Measurements from ENCODE around the gene P2RY14.

Gene P2RY14

GRCh38 chr3:151218136-151218535 lies 60.2 kb downstream of the P2RY14 start:
- Histone ChIP-seq H3K4me3 (ENCODE audit: low read depth, low read length) (no peak overlapping the region), H3K36me3 (ENCODE audit: control insufficient read depth in 2 of 2, insufficient read depth in 1 of 2, low read length in 2 of 2) (no peaks in the 10 kb centered on the region), H3K27ac (ENCODE audit: extremely low read depth, low read depth, low read length) (no peak overlapping the region), H3K9me3 (ENCODE audit: control insufficient read depth, insufficient read depth, low read depth, low read length) (no peaks in the 10 kb centered on the region), H3K4me1 (ENCODE audit: control insufficient read depth, insufficient read depth, low read length) (no peaks in the 10 kb centered on the region)
- POLR2A ChIA-PET, result no interaction called here
- TF ChIP-seq ZNF114 (tag by site-specific recombination; IDR thresholded peaks at IDR 0.05) (no peak), INSM2 (tag by site-specific recombination; IDR thresholded peaks at IDR 0.05) (no peak)
- TF ChIP-seq, protein P1, sequence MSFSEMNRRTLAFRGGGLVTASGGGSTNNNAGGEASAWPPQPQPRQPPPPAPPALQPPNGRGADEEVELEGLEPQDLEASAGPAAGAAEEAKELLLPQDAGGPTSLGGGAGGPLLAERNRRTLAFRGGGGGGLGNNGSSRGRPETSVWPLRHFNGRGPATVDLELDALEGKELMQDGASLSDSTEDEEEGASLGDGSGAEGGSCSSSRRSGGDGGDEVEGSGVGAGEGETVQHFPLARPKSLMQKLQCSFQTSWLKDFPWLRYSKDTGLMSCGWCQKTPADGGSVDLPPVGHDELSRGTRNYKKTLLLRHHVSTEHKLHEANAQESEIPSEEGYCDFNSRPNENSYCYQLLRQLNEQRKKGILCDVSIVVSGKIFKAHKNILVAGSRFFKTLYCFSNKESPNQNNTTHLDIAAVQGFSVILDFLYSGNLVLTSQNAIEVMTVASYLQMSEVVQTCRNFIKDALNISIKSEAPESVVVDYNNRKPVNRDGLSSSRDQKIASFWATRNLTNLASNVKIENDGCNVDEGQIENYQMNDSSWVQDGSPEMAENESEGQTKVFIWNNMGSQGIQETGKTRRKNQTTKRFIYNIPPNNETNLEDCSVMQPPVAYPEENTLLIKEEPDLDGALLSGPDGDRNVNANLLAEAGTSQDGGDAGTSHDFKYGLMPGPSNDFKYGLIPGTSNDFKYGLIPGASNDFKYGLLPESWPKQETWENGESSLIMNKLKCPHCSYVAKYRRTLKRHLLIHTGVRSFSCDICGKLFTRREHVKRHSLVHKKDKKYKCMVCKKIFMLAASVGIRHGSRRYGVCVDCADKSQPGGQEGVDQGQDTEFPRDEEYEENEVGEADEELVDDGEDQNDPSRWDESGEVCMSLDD (tag by site-specific recombination; IDR thresholded peaks at IDR 0.05), result no peak
- CTCF ChIA-PET, result interaction anchor here (1.4 to 1.8 kb wide), 2 partner anchors 10 to 50 kb away, joined by 5 to 8 read pairs; no protein-coding TSS in a partner anchor

- ChIA-PET POLR2A (no interaction called here), CTCF (interaction anchor here (1.4 to 1.8 kb wide), 2 partner anchors 11 to 49 kb away, joined by 5 to 8 read pairs; no protein-coding TSS in a partner anchor)
- H3K27ac ChIP-seq (ENCODE audit: extremely low read depth, low read depth, low read length), result no peak overlapping the region
- H3K9me3 ChIP-seq (ENCODE audit: control insufficient read depth, insufficient read depth, low read depth, low read length), result no peaks in the 10 kb centered on the region
- no peak overlapping the region for H3K4me3 ChIP-seq (ENCODE audit: low read depth, low read length)
- TF ChIP-seq ZSCAN5A (tag by site-specific recombination; IDR thresholded peaks at IDR 0.05), result no peak
- TF ChIP-seq ZBTB17 (tag by site-specific recombination; IDR thresholded peaks at IDR 0.05), result no peak
- TF ChIP-seq, protein P2, sequence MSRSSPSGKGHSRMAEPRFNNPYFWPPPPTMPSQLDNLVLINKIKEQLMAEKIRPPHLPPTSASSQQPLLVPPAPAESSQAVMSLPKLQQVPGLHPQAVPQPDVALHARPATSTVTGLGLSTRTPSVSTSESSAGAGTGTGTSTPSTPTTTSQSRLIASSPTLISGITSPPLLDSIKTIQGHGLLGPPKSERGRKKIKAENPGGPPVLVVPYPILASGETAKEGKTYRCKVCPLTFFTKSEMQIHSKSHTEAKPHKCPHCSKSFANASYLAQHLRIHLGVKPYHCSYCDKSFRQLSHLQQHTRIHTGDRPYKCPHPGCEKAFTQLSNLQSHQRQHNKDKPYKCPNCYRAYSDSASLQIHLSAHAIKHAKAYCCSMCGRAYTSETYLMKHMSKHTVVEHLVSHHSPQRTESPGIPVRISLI (tag by site-specific recombination; IDR thresholded peaks at IDR 0.05), result no peak
- TF ChIP-seq AEBP2 (tag by site-specific recombination; IDR thresholded peaks at IDR 0.05; ENCODE audit: borderline replicate concordance), result no peak
- H3K36me3 ChIP-seq (ENCODE audit: control insufficient read depth in 2 of 2, insufficient read depth in 1 of 2, low read length in 2 of 2), result no peaks in the 10 kb centered on the region
- no peaks in the 10 kb centered on the region for H3K4me1 ChIP-seq (ENCODE audit: control insufficient read depth, insufficient read depth, low read length)
Observed at GRCh38 chr3:151216641-151217607, 61.4 kb downstream of the P2RY14 start.

- Histone ChIP-seq H3K9me3 (ENCODE audit: control insufficient read depth, insufficient read depth, low read depth, low read length) (no peaks in the 10 kb centered on the region), H3K27ac (ENCODE audit: extremely low read depth, low read depth, low read length) (no peak overlapping the region), H3K4me3 (ENCODE audit: low read depth, low read length) (no peak overlapping the region), H3K36me3 (ENCODE audit: control insufficient read depth in 2 of 2, insufficient read depth in 1 of 2, low read length in 2 of 2) (no peaks in the 10 kb centered on the region), H3K4me1 (ENCODE audit: control insufficient read depth, insufficient read depth, low read length) (no peaks in the 10 kb centered on the region)
- TF ChIP-seq ZNF16 (tag by site-specific recombination; IDR thresholded peaks at IDR 0.05; ENCODE audit: low read depth) (no peak), ZNF366 (tag by site-specific recombination; conservative IDR thresholded peaks at IDR 0.05) (0 out of 2 replicates have a peak, but pooled peaks have one; percentile 19), ZNF660 (tag by site-specific recombination; IDR thresholded peaks at IDR 0.05) (no peak), ZNF112 (tag by site-specific recombination; IDR thresholded peaks at IDR 0.05) (no peak), REPIN1 (tag by site-specific recombination; IDR thresholded peaks at IDR 0.05; ENCODE audit: low read depth) (no peak)
- TF ChIP-seq, protein P3, sequence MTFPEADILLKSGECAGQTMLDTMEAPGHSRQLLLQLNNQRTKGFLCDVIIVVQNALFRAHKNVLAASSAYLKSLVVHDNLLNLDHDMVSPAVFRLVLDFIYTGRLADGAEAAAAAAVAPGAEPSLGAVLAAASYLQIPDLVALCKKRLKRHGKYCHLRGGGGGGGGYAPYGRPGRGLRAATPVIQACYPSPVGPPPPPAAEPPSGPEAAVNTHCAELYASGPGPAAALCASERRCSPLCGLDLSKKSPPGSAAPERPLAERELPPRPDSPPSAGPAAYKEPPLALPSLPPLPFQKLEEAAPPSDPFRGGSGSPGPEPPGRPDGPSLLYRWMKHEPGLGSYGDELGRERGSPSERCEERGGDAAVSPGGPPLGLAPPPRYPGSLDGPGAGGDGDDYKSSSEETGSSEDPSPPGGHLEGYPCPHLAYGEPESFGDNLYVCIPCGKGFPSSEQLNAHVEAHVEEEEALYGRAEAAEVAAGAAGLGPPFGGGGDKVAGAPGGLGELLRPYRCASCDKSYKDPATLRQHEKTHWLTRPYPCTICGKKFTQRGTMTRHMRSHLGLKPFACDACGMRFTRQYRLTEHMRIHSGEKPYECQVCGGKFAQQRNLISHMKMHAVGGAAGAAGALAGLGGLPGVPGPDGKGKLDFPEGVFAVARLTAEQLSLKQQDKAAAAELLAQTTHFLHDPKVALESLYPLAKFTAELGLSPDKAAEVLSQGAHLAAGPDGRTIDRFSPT (tag by site-specific recombination; IDR thresholded peaks at IDR 0.05), result no peak
- CTCF ChIA-PET, result interaction anchor here (0.6 to 1.0 kb wide), 2 partner anchors 13 to 40 kb away, joined by 3 to 6 read pairs; no protein-coding TSS in a partner anchor
- POLR2A ChIA-PET, result no interaction called here
Observed at GRCh38 chr3:151214459-151214858, 63.9 kb downstream of the P2RY14 start.
